IMR-90 (cell line): Measurements from ENCODE around the gene HIF1A. TPM values are rescaled to one million over a fixed set of nuclear protein-coding genes. Genes with fewer than 3 reads are reported as not detected.

Source experiments
- ATAC-seq: fragments of 200-7000 bp; cut with Tn5 transposase; 2 replicates; pipeline ENCODE4 v1.9.1; 2020; ENCODE audit warnings: low read depth, mild to moderate bottlenecking, moderate library complexity
- BruUV-seq: library from RNA; stranded (reverse); fragments of 400-500 nt; replicated peaks from 2 replicates; lab custom pipeline; 2021; lab: Mats Ljungman, UMichigan
- CTCF ChIA-PET: fragments of 300-600 bp; formaldehyde crosslinking; extraction: SDS; loops from one replicate; lab custom pipeline; 2021; ENCODE audit warnings: antibody characterized with exemption; lab: Yijun Ruan, JAX
- POLR2A ChIA-PET: fragments of 300-600 bp; sonication (Branson Sonifier 250); formaldehyde crosslinking; loops from one replicate; lab custom pipeline; 2022; ENCODE audit warnings: antibody characterized with exemption; ENCODE audit not compliant: unreplicated experiment; lab: Charles Lee
- DNase-seq: peaks from one replicate; pipeline ENCODE4 v3.0.0; 2013
- H2AFZ ChIP-seq: replicated peaks from 2 replicates; pipeline ENCODE3; 2013; ENCODE audit warnings: low read length, mild to moderate bottlenecking; ENCODE audit not compliant: poor library complexity
- H2AK5ac ChIP-seq: 2 replicates; pipeline ENCODE4 v1.6.1; 2013; ENCODE audit warnings: low read depth, low read length, inconsistent platforms
- H2AK9ac ChIP-seq: replicated peaks from 2 replicates; pipeline ENCODE3; 2013; ENCODE audit warnings: mild to moderate bottlenecking, low read depth, low read length, moderate library complexity; ENCODE audit not compliant: poor library complexity
- H2BK120ac ChIP-seq: 2 replicates; pipeline ENCODE4 v1.6.1; 2013; ENCODE audit warnings: low read depth, low read length, inconsistent platforms
- H2BK15ac ChIP-seq: 3 replicates; pipeline ENCODE4 v1.6.1; 2013; ENCODE audit warnings: low read depth, low read length, inconsistent platforms
- H2BK20ac ChIP-seq: 2 replicates; pipeline ENCODE4 v1.6.1; 2013; ENCODE audit warnings: low read depth, mild to moderate bottlenecking, inconsistent platforms, low read length, moderate library complexity
- H2BK5ac ChIP-seq: 2 replicates; pipeline ENCODE4 v1.6.1; 2013; ENCODE audit warnings: mild to moderate bottlenecking, low read depth, low read length, inconsistent platforms; ENCODE audit not compliant: poor library complexity, severe bottlenecking
- H3K14ac ChIP-seq: replicated peaks from 2 replicates; pipeline ENCODE4 v1.6.1; 2013; ENCODE audit warnings: low read depth, low read length, inconsistent platforms
- H3K18ac ChIP-seq: 2 replicates; pipeline ENCODE4 v1.6.1; 2013; ENCODE audit warnings: low read depth, low read length, control low read depth
- H3K23ac ChIP-seq: 2 replicates; pipeline ENCODE4 v1.6.1; 2013; ENCODE audit warnings: low read depth, low read length, inconsistent platforms
- H3K27ac ChIP-seq: 2 replicates; pipeline ENCODE4 v1.5.1; 2013; ENCODE audit warnings: mild to moderate bottlenecking, control low read depth, low read length; ENCODE audit not compliant: insufficient read depth
- H3K27me3 ChIP-seq: 2 replicates; pipeline ENCODE4 v1.6.1; 2013; ENCODE audit warnings: low read length; ENCODE audit not compliant: control insufficient read depth, insufficient read depth
- H3K36me3 ChIP-seq: 2 replicates; pipeline ENCODE4 v1.6.1; 2013; ENCODE audit warnings: low read length, mixed read lengths; ENCODE audit not compliant: control insufficient read depth, insufficient read depth
- H3K4ac ChIP-seq: 2 replicates; pipeline ENCODE4 v1.6.1; 2013; ENCODE audit warnings: low read depth, low read length, inconsistent platforms
- H3K4me1 ChIP-seq: 2 replicates; pipeline ENCODE4 v1.6.1; 2013; ENCODE audit warnings: low read length, mixed read lengths; ENCODE audit not compliant: control insufficient read depth, insufficient read depth
- H3K4me2 ChIP-seq: 2 replicates; pipeline ENCODE4 v1.6.1; 2013; ENCODE audit warnings: low read depth, mild to moderate bottlenecking, control low read depth, low read length, moderate library complexity
- H3K4me3 ChIP-seq: 2 replicates; pipeline ENCODE4 v1.5.1; 2013; ENCODE audit warnings: low read depth, mild to moderate bottlenecking, control low read depth, low read length, moderate library complexity; ENCODE audit not compliant: insufficient read depth
- H3K56ac ChIP-seq: 2 replicates; pipeline ENCODE4 v1.6.1; 2013; ENCODE audit warnings: low read length, inconsistent platforms; ENCODE audit not compliant: insufficient read depth; ENCODE audit errors: extremely low read depth
- H3K79me1 ChIP-seq, 2 experiments: 2 replicates each; pipeline ENCODE4 v1.6.1; 2013; ENCODE audit warnings: low read length in 2 of 2, inconsistent platforms in 1 of 2, low read depth in 1 of 2
- H3K9ac ChIP-seq: 2 replicates; pipeline ENCODE4 v1.6.1; 2013; ENCODE audit warnings: low read depth, low read length, control low read depth
- H3K9me1 ChIP-seq: 2 replicates; pipeline ENCODE4 v1.6.1; 2013; ENCODE audit warnings: low read length, inconsistent platforms; ENCODE audit not compliant: insufficient read depth
- H3K9me3 ChIP-seq: 2 replicates; pipeline ENCODE4 v1.6.1; 2013; ENCODE audit warnings: low read length; ENCODE audit not compliant: control insufficient read depth, insufficient read depth
- H4K20me1 ChIP-seq: 2 replicates; pipeline ENCODE4 v1.6.1; 2013; ENCODE audit warnings: low read length, inconsistent platforms; ENCODE audit not compliant: insufficient read depth
- H4K5ac ChIP-seq: 2 replicates; pipeline ENCODE4 v1.6.1; 2013; ENCODE audit warnings: mild to moderate bottlenecking, low read depth, low read length, control low read depth
- H4K8ac ChIP-seq, 2 experiments: 2 replicates each; pipeline ENCODE4 v1.6.1; 2013; ENCODE audit warnings: low read depth in 2 of 2, low read length in 2 of 2, control low read depth in 1 of 2, inconsistent platforms in 1 of 2
- H4K91ac ChIP-seq: 2 replicates; pipeline ENCODE4 v1.6.1; 2013; ENCODE audit warnings: low read depth, low read length, inconsistent platforms; ENCODE audit not compliant: insufficient read depth
- CEBPB ChIP-seq: IDR thresholded peaks from 2 replicates; pipeline ENCODE4 v1.6.1; 2012; ENCODE audit warnings: low read depth, low read length, improper control_type of control experiment
- CHD1 ChIP-seq: IDR thresholded peaks from 2 replicates; pipeline ENCODE4 v1.6.1; 2012; ENCODE audit warnings: low read depth, low read length, improper control_type of control experiment
- CTCF ChIP-seq: conservative IDR thresholded peaks from 2 replicates; pipeline ENCODE4 v1.5.1; 2012; ENCODE audit warnings: mild to moderate bottlenecking, low read depth, low read length, improper control_type of control experiment
- ELK1 ChIP-seq: fragments of 150-350 bp; IDR thresholded peaks from 2 replicates; pipeline ENCODE4 v1.6.1; 2016; ENCODE audit warnings: low read depth, mild to moderate bottlenecking, low read length, moderate library complexity, borderline replicate concordance
- FOS ChIP-seq: fragments of 150-350 bp; IDR thresholded peaks from 2 replicates; pipeline ENCODE4 v1.6.1; 2016; ENCODE audit warnings: low read depth, low read length
- MAZ ChIP-seq: IDR thresholded peaks from 2 replicates; pipeline ENCODE4 v1.6.1; 2012; ENCODE audit warnings: low read depth, mild to moderate bottlenecking, low read length, improper control_type of control experiment, moderate library complexity, borderline replicate concordance
- MXI1 ChIP-seq: IDR thresholded peaks from 2 replicates; pipeline ENCODE4 v1.6.1; 2012; ENCODE audit warnings: low read depth, mild to moderate bottlenecking, low read length, moderate library complexity, borderline replicate concordance
- NFE2L2 ChIP-seq: fragments of 150-350 bp; IDR thresholded peaks from 2 replicates; pipeline ENCODE4 v1.6.1; 2016; ENCODE audit warnings: low read depth, mild to moderate bottlenecking, low read length
- POLR2A ChIP-seq: IDR thresholded peaks from 2 replicates; pipeline ENCODE4 v1.6.1; 2012; ENCODE audit warnings: mild to moderate bottlenecking, low read depth, low read length
- RAD21 ChIP-seq: IDR thresholded peaks from 2 replicates; pipeline ENCODE4 v1.6.1; 2012; ENCODE audit warnings: low read length, improper control_type of control experiment
- RFX5 ChIP-seq: IDR thresholded peaks from 2 replicates; pipeline ENCODE4 v1.8.0; 2012; ENCODE audit warnings: low read depth, mild to moderate bottlenecking, low read length, moderate library complexity
- USF2 ChIP-seq: fragments of 150-350 bp; IDR thresholded peaks from 2 replicates; pipeline ENCODE4 v1.6.1; 2017; ENCODE audit warnings: mild to moderate bottlenecking, antibody characterized with exemption, low read length, low read depth
- WGBS, 2 experiments: methylation state at CpG; one replicate each; pipeline versions ENCODE4 v1.1.5 to v1.1.7; 2013; ENCODE audit warnings: missing lambda C conversion rate in 2 of 2; ENCODE audit not compliant: insufficient read length in 1 of 2; ENCODE audit errors: extremely low coverage in 2 of 2; 5-methylcytosine and 5-hydroxymethylcytosine counted together
- dilution Hi-C: fragments of 300-500 bp; cut with HindIII; formaldehyde crosslinking; loops from one replicate; pipeline ENCODE4 v1.14.3; 2018; ENCODE audit warnings: low sequenced_read_pairs; ENCODE audit not compliant: unreplicated experiment
- in situ Hi-C: fragments of 300-500 bp; cut with MboI; formaldehyde crosslinking; loops from 3 replicates; pipeline ENCODE4 v1.14.3; 2019; ENCODE audit warnings: low sequenced_read_pairs, inconsistent platforms, mixed read lengths
- intact Hi-C: fragments of 100-400 bp; cut with micrococcal nuclease; formaldehyde crosslinking; loops from 2 replicates; pipeline ENCODE4 v1.10.0; 2022
- polyA plus RNA-seq, 3 experiments: library from polyadenylated mRNA; depleted of rRNA; stranded (reverse); fragments of >200 nt; gene quantifications; 2 replicates each; pipeline ENCODE4 v1.2.3, GENCODE V29; 2012; ENCODE audit warnings: low replicate concordance in 1 of 3
- total RNA-seq: library from RNA; depleted of rRNA; stranded (reverse); fragments of >200 nt; gene quantifications from 2 replicates; pipeline ENCODE4 v1.2.3, GENCODE V29; 2012

The HIF1A gene
- total and polyA plus RNA-seq, 2 of the 4 experiments (the other 2 are of a cell fraction) = 128 to 301 TPM

GRCh38 chr14:61705017-61705416, 9.7 kb downstream of the HIF1A start:
- in situ Hi-C loops = no loop called here
- H4K8ac ChIP-seq = no peak overlapping the region
- peak overlapping the region; percentile 22; the same call in 1 of the 2 replicates for H3K4me2 ChIP-seq
- POLR2A ChIA-PET = interaction anchor here (1.3 kb wide), 1 partner anchor 9 kb away, joined by 7 read pairs; the partner anchor contains the start of gene HIF1A
- 0 out of 2 replicates have a peak, but pooled peaks cover 3% of the 10 kb centered on the region for H3K9me1 ChIP-seq
- DNase-seq (peak; percentile 44), ATAC-seq (peak; percentile 62)
- no peaks in the 10 kb centered on the region; the same call in 1 of the 2 replicates for H3K4me1 ChIP-seq
- no peak overlapping the region for H4K91ac ChIP-seq
- peak overlapping the region; percentile 21 for H2BK5ac ChIP-seq
- peaks cover 81% of the 10 kb centered on the region for H4K20me1 ChIP-seq
- dilution Hi-C loops = loop anchor here (25.0 kb wide), 1 partner anchor 243 kb away; no protein-coding TSS in a partner anchor
- H2BK20ac ChIP-seq = no peak overlapping the region
- H3K14ac ChIP-seq = no peak overlapping the region
- no peak overlapping the region for H2BK15ac ChIP-seq
- intact Hi-C loops = no loop called here
- peaks cover 0 to 16% of the 10 kb centered on the region in 2 experiments; a peak in 2 of 4 replicates for H3K79me1 ChIP-seq
- no peak overlapping the region for H3K4me3 ChIP-seq
- no peak overlapping the region for H2AK9ac ChIP-seq
- H2BK120ac ChIP-seq = no peak overlapping the region
- no peak overlapping the region for H3K27ac ChIP-seq
- H3K18ac ChIP-seq = no peak overlapping the region
- no peak overlapping the region for H3K9ac ChIP-seq
- no TSS peak for BruUV-seq
- TF ChIP-seq CHD1 = no peak
- no peak for TF ChIP-seq MXI1
- no peak for TF ChIP-seq ELK1
- TF ChIP-seq RFX5 = no peak
- no peak for TF ChIP-seq MAZ
- no peak for TF ChIP-seq POLR2A
- TF ChIP-seq USF2 = no peak
- TF ChIP-seq NFE2L2 = no peak
- no peak for TF ChIP-seq CTCF
- TF ChIP-seq RAD21 = no peak
- no peak for TF ChIP-seq CEBPB
- TF ChIP-seq FOS = no peak
- H3K27me3 ChIP-seq = no peaks in the 10 kb centered on the region
- peaks cover 1% of the 10 kb centered on the region; the same call in 1 of the 2 replicates for H3K36me3 ChIP-seq
- H3K56ac ChIP-seq = no peak overlapping the region
- H3K23ac ChIP-seq = no peak overlapping the region
- no peak overlapping the region for H4K5ac ChIP-seq
- H3K4ac ChIP-seq = no peak overlapping the region
- no peaks in the 10 kb centered on the region for H3K9me3 ChIP-seq
- CTCF ChIA-PET = no interaction called here
- no peak overlapping the region for H2AK5ac ChIP-seq
- H2AFZ ChIP-seq = no peak overlapping the region
- WGBS, 2 experiments = no CpG with 5 or more reads among the region's 1 CpG
